ENCODE data around the gene CASQ1.

Gene CASQ1

GRCh38 chr1:160239582-160240299 is 49.4 kb downstream of the CASQ1 start:
- Histone ChIP-seq H3K27me3 (no peaks in the 10 kb centered on the region), H3K4me2 (no peak overlapping the region), H3K9ac (no peak overlapping the region; a peak in 1 of 22 replicates), H3K4me1 (no peaks in the 10 kb centered on the region), H3K9me3 (replicated peaks in 1 of 11) (no peaks in the 10 kb centered on the region), H3K4me3 (no peak overlapping the region), H4K20me1 (peaks cover 14 to 52% (median 39%) of the 10 kb centered on the region in 11 experiments; a peak in 18 of 22 replicates), H3K27ac (no peak overlapping the region), H3K36me3 (peaks cover 94 to 100% (median 99%) of the 10 kb centered on the region in 11 experiments)
- no peak for TF ChIP-seq Cebpa-rat (IDR thresholded peaks at IDR 0.05)

GRCh38 chr1:160243767-160244166 is 53.4 kb downstream of the CASQ1 start:
- H3K4me1 ChIP-seq, result no peaks in the 10 kb centered on the region
- H3K4me2 ChIP-seq, result no peak overlapping the region
- no peak overlapping the region for H3K4me3 ChIP-seq
- H3K9me3 ChIP-seq (replicated peaks in 1 of 11), result no peaks in the 10 kb centered on the region
- no peak overlapping the region for H3K9ac ChIP-seq
- no peak for TF ChIP-seq Cebpa-rat (IDR thresholded peaks at IDR 0.05)
- peaks cover 32 to 90% (median 74%) of the 10 kb centered on the region in 11 experiments; a peak in 20 of 22 replicates for H4K20me1 ChIP-seq
- peaks cover 56 to 90% (median 72%) of the 10 kb centered on the region in 11 experiments for H3K36me3 ChIP-seq
- no peaks in the 10 kb centered on the region for H3K27me3 ChIP-seq
- no peak overlapping the region for H3K27ac ChIP-seq

DNA sequence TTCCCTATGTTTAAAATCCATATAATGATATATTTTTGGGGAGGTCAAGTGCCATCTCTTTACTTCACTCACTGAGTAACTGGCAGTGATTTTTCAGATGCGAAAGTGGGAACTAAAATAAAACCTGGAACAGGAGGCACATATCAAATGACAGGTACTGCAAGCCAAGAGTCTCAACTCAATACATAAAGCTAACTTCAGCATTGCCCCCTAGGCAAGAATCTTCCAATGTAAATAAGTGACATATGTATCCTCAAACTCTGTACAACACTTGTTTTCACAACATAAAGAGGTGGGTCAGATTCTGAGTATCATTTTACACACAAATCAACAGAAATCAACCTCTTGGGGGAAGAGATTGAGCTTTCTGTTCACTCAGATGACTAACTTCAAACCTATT is 53.8 kb downstream of the CASQ1 start:
- H3K27me3 ChIP-seq, result no peaks in the 10 kb centered on the region
- H3K27ac ChIP-seq, result no peak overlapping the region
- peaks cover 35 to 95% (median 77%) of the 10 kb centered on the region in 11 experiments; a peak in 20 of 22 replicates for H4K20me1 ChIP-seq
- peaks cover 51 to 88% (median 69%) of the 10 kb centered on the region in 11 experiments for H3K36me3 ChIP-seq
- H3K9me3 ChIP-seq (replicated peaks in 1 of 11), result no peaks in the 10 kb centered on the region
- 0 out of 22 replicates have a peak overlapping the region, but pooled peaks of 1 of the 11 experiments have one; percentile 1 for H3K9ac ChIP-seq
- TF ChIP-seq Cebpa-rat (IDR thresholded peaks at IDR 0.05), result no peak
- no peak overlapping the region for H3K4me2 ChIP-seq
- no peaks in the 10 kb centered on the region for H3K4me1 ChIP-seq
- H3K4me3 ChIP-seq, result no peak overlapping the region

DNA sequence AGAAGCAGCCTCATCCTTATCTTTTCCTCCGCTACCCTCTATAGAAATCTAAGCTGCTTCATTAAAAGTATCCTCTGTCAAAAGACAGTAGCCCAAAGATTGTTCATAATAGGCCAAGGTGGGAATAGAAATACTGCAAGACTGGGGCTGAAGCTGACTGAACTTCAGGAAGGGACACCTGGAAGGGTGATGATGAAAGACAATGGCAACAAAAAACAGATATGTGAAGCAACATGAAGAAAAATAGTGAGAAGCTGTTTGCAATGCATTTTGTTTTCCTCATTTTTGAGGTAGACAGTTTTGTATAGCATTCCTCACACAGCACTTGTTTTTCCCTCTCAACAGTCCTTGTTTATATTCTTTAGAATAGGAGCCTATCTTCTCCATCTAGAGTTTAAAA is 55.1 kb downstream of the CASQ1 start:
- no peak overlapping the region for H3K4me3 ChIP-seq
- H3K27me3 ChIP-seq, result no peaks in the 10 kb centered on the region
- peaks cover 38 to 97% (median 77%) of the 10 kb centered on the region in 11 experiments; a peak in 20 of 22 replicates for H4K20me1 ChIP-seq
- no peaks in the 10 kb centered on the region for H3K9me3 ChIP-seq (replicated peaks in 1 of 11)
- TF ChIP-seq Cebpa-rat (IDR thresholded peaks at IDR 0.05), result no peak
- peaks cover 39 to 86% (median 61%) of the 10 kb centered on the region in 11 experiments for H3K36me3 ChIP-seq
- no peak overlapping the region for H3K27ac ChIP-seq
- H3K4me2 ChIP-seq, result no peak overlapping the region
- H3K4me1 ChIP-seq, result no peaks in the 10 kb centered on the region
- peak overlapping the region in 1 of 11 experiments; percentile 25; a peak in 1 of 22 replicates for H3K9ac ChIP-seq

- H3K9me3 ChIP-seq (replicated peaks in 1 of 11), result no peaks in the 10 kb centered on the region
- no peaks in the 10 kb centered on the region for H3K4me1 ChIP-seq
- peak overlapping the region in 1 of 11 experiments; percentile 1; a peak in 2 of 22 replicates for H3K9ac ChIP-seq
- no peaks in the 10 kb centered on the region for H3K27me3 ChIP-seq
- H3K27ac ChIP-seq, result no peak overlapping the region
- no peak overlapping the region for H3K4me2 ChIP-seq
- TF ChIP-seq Cebpa-rat (IDR thresholded peaks at IDR 0.05), result no peak
- H4K20me1 ChIP-seq, result peaks cover 45 to 98% (median 87%) of the 10 kb centered on the region in 11 experiments; a peak in 20 of 22 replicates
- peaks cover 33 to 83% (median 57%) of the 10 kb centered on the region in 11 experiments for H3K36me3 ChIP-seq
- H3K4me3 ChIP-seq, result no peak overlapping the region
These were observed 56.7 kb downstream of the CASQ1 start for GRCh38 chr1:160247053-160247452.

- Histone ChIP-seq H3K4me2 (no peak overlapping the region), H3K27ac (no peak overlapping the region)
- TF ChIP-seq Cebpa-rat (IDR thresholded peaks at IDR 0.05), result no peak
These were observed 60.6 kb downstream of the CASQ1 start for GRCh38 chr1:160251011-160251410.

More at GRCh38 chr1:160251011-160251410, 60.6 kb downstream of the CASQ1 start:
- no peaks in the 10 kb centered on the region for H3K4me1 ChIP-seq
- no peaks in the 10 kb centered on the region for H3K27me3 ChIP-seq
- H4K20me1 ChIP-seq, result peaks cover 24 to 100% (median 63%) of the 10 kb centered on the region in 11 experiments; a peak in 20 of 22 replicates
- no peak overlapping the region for H3K9ac ChIP-seq
- H3K4me3 ChIP-seq, result no peak overlapping the region
- no peaks in the 10 kb centered on the region for H3K9me3 ChIP-seq (replicated peaks in 1 of 11)
- H3K36me3 ChIP-seq, result peaks cover 24 to 86% (median 57%) of the 10 kb centered on the region in 11 experiments
